HG03439 (cell line): ENCODE results near the gene TMEM92.

Experiments
- ATAC-seq: cut with Tn5 transposase; IDR thresholded peaks from one replicate; pipeline ENCODE4 v1.9.1; 2021; ENCODE audit warnings: mild to moderate bottlenecking, moderate library complexity; ENCODE audit not compliant: unreplicated experiment

TMEM92 gene

GRCh38 chr17:50274142-50274896 lies at the start of gene TMEM92:
Gene TMEM92, plus strand, starts transcription at chr17:50274466. Its CDS starts 36 bp downstream, at chr17:50274502.
- no peak for ATAC-seq

DNA sequence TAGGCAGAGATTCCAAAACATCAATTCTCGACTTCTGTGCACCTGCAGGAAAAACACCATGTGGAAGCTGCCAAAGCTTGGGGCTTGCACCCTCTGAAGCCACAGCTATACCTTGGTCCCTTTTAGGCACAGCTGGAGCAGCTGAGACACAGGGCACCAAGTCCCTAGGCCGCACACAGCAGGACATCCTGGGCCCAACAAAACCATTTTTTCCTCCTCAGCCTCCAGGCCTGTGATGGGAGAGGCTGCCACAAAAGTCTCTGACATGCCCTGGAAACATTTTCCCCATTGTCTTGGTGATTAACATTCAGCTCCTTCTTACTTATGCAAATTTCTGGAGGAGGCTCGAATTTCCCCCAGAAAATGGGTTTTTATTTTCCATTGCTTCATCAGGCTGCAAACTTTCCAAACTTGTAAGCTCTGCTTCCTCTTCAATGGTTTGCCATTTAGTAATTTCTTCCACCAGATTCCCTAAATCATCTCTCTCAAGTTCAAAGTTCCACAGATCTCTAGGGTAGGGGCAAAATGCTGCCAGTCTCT lies 48.5 kb upstream of the TMEM92 start:
- no peak for ATAC-seq

DNA sequence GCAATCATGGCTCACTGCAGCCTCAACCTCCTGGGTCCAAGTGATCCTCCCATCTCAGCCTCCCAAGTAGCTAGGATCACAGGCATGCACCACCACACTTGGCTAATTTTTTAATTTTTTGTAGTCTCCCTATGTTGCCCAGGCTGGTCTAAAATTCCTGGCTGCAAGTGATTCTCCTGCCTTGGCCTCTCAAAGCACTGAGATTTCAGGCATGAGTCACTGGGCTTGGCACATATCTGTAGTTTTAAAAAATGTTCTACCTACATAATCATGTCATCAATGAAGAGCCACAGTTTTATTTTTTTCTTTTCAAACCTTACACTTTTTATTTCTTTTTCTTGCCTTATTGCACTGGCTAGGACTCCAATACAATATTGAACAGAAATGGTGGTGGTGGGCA lies 39.7 kb upstream of the TMEM92 start:
- ATAC-seq, result no peak

- ATAC-seq, result no peak
These were observed 36.4 kb upstream of the TMEM92 start for GRCh38 chr17:50237901-50238300.

DNA sequence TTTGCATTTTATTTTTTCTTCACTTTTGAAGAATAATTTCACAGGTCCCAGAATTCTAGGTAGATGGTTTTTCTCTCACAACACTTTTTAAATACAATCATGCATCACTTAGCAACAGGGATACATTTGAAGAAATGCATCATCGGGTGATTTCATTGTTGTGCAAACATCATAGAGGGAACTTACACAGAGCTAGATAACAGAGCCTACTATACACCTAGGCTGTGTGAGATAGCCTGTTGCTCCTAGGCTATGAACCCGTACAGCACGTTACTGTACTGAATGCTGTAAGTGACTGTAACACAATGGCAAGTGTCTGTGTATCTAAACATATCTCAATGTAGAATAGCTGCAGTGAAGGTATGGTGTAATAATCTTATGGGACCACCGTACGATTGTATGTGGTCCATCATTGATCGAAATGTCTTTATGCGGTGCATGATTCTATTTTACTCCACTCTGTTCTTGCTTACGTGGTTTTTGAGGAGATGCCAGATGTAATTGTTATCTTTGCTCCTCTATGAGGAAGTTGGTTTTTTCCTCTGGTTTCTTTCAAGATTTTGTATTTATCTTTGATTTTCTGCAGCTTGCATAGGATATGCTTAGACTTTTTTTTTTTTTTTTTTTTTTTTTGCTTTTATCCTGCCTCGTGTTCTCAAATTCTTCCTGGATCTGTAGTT lies 35.5 kb upstream of the TMEM92 start:
- ATAC-seq, result no peak

DNA sequence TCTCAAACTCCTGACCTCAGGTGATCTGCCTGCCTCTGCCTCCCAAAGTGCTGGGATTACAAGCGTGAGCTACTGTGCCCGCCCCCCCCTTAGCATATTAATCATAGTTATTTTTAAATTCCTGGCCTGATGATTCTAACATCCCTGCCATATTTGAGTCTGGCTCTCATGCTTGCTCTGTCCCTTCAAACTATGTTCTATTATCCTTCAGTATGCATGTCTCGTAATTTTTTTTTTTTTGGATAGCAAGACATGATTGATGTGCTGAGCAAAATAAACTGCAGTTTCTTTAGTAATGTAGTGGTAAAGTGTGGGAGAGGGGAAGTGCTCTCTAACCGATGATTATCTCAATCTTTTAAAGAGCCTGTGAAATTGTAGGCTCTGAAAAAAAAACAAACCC lies 34.3 kb upstream of the TMEM92 start:
- ATAC-seq, result no peak

- ATAC-seq, result no peak
These were observed 33.4 kb upstream of the TMEM92 start for GRCh38 chr17:50240851-50241250.

- no peak for ATAC-seq
These were observed 32.8 kb upstream of the TMEM92 start for GRCh38 chr17:50241431-50241830.

- ATAC-seq, result no peak
These were observed 29.5 kb upstream of the TMEM92 start for GRCh38 chr17:50244771-50245170.

GRCh38 chr17:50248255-50248654 lies 26.0 kb upstream of the TMEM92 start:
- no peak for ATAC-seq

GRCh38 chr17:50252781-50253180 lies 21.5 kb upstream of the TMEM92 start:
- ATAC-seq, result no peak

DNA sequence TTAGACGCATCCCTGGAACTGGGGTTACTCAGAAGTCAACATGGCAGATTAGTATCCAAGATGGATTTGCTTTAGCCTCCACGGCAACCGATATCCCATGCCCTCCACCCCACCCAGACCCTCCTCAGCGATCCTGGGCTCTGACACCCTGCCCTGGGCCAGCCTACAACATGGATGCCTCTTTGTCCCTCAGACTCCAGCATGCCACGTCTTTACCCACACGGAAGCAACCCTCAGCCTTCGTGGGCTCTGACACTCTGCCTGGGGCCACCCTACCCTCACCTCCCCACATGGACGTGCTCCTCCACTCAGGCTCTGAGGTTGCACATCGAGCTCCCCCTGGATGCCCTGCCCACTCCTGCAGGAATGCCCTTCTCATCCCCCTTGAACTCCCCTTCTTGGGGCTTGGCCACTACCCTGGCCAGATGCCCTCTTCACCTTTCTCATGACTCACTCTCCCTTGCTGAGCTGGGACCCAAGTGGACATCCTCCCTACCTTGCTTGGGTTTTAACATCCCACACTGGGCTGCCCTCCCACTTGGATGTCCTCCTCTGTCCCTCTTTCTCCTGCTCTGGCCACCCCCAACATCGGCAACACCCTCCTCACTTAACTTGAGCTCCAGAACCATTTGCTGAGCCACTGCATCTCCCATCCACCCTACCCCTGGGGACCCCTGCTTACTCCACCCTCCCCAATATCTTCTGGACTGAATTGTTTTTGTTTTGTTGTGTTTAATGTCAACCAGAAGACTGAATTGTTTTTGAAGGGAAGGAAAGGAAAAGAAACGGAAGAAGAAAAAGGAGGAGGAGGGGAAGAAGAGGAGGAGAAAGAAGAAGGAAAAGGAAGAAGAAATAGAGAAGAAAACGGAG lies 18.3 kb upstream of the TMEM92 start:
- ATAC-seq, result no peak

DNA sequence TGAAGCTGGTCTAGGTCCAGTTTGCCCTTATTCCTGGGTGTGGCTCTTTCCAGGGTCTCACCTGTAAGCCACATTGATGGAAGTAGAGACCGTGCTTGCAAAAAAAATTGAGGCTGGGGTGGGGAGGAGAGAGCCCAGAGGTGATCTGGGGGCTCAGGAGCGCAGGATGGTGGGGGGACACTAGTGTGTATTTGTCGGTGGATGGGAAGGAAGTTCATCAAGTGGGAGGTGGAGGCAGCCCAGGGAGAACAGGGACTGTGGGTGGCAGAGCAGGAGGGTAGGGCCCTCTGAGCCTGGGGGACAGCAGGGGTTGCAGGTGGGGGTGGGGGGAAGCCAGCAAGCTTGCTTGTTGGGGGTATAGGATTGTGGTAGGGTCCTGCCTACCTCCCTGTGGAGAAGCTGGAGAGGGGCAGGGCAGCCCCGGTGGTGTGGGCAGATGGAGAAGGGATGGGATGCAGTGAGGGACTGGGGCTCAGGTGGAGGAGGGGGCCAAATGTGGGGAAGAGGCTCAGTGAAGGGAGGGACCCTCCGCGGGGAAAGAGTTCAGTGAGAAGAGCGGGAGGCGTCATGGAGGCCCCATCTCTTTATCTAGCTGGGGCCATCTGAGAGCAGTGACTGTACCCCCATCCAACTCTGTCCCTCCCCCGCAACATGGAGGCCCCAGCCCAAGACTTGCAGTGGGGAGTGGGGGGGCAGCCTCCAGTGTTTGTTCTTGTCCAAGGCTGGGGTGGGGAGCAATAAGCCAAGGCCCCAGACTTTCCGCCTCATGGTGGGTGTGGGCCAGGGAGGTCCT lies 17.2 kb upstream of the TMEM92 start:
- no peak for ATAC-seq

DNA sequence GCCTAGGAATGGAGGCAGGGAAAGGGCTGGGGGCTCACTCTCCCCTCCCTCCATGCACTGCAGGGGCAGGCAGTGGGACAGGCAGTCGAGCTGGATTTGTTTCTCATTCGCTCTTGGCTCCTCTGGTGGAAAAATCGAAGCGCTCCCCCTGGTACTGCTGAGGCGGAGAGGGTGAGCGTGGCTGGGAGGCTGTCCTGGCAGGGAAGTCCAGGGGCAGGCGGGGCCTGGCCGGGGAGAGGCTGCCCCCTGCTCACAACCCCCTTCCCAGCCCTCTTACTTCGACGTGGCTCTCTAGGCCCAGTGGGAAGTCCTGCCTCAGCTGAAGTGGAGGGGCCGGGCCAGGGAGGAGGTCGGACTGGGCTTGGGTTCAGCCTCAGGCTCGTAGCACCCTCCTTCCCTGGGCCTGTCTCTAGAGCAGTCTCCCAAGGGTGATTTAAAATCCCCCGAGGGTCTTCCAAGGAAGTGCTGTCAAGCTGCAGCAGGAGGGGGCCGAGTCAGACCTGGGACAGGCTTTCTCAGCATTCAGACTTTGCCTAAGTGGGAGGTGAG lies 16.5 kb upstream of the TMEM92 start:
- no peak for ATAC-seq

DNA sequence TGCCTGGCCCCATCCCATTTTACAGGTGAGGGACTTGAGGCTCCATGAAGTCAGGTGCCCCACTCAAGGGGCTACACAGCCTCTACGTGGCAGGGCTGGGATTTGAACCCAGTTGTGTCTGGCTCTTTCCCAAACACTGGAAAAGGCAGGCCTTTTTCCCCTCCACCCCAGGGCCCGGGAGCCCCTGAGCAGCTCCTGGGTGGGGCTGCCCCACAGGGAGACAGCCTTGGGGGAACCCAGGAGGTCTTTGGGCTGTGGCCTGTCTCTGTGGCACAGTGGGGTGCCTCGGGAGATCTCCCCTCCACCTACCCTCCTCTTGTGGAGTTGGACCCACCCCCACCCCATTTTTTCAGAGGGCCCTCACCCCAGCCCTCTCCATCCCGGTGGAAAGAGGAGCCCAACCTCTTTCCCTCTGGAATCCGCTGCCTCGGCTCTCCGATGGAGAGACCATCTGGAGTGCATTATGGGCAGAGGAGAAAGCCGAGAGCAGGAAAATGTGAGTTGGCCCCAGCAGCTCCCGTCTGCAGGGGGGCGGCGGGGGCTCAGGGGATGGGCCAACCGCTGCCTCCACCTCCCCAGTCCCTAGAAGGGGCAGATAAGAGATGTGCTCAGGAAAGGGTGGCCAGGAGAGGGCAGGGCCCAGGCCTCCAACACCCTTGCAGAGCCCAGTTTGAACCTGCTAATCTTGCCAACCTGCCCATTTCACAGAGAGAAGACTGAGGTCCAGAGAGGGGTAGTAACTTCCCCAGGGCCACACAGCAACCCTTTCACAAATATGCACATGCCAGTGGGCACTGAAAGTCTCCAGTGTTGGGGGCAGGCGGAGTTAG lies 15.4 kb upstream of the TMEM92 start:
- ATAC-seq, result no peak

- no peak for ATAC-seq
These were observed 14.6 kb upstream of the TMEM92 start for GRCh38 chr17:50259477-50260324.

DNA sequence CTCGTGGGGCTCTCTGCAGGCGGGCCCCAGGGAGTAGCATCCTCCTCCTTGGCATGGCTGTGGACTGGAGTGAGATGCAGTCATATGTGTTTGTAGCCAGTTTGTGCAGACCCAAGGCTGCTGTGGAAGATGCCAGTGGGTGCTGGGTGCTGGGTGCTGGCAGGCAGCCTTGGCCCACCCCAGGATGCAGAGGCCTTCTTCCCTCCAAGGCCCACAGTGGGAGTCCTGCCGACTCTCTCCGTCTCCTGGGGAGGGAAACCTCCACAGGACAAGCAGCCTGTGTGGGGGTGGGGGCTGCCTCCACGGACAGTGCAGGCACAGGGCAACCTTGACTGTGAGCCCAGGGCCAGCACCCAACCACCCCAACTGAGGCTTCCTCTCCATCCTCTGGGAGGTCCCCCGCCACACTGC lies 13.8 kb upstream of the TMEM92 start:
- no peak for ATAC-seq
